Nephron (organoid): ENCODE data around the gene GRIP2.
"Not testable (repeated sequence)": the region's sequence is repeated elsewhere in the genome, so short reads cannot be mapped to it uniquely, and the experiment has no call there.

Experiments
- H3K27ac Mint-ChIP-seq, 3 experiments: 2 replicates each; pipeline ENCODE4 v1.8.0; 2020; ENCODE audit warnings: mixed read lengths in 3 of 3, mild to moderate bottlenecking in 2 of 3, moderate library complexity in 1 of 3
- H3K27me3 Mint-ChIP-seq: 2 replicates; pipeline ENCODE4 v1.8.0; 2021; ENCODE audit warnings: low read depth, mild to moderate bottlenecking, moderate library complexity, mixed read lengths
- H3K36me3 Mint-ChIP-seq: 2 replicates; pipeline ENCODE4 v1.8.0; 2020; ENCODE audit warnings: low read depth, mixed read lengths
- H3K4me1 Mint-ChIP-seq: 2 replicates; pipeline ENCODE4 v1.8.0; 2020; ENCODE audit warnings: mixed read lengths
- H3K4me3 Mint-ChIP-seq, 3 experiments: 2 replicates each; pipeline ENCODE4 v1.8.0; 2020; ENCODE audit warnings: mild to moderate bottlenecking in 3 of 3, mixed read lengths in 3 of 3, moderate library complexity in 2 of 3
- H3K9me3 Mint-ChIP-seq: 2 replicates; pipeline ENCODE4 v1.8.0; 2020; ENCODE audit warnings: mixed read lengths
- TF ChIP-seq, protein P1 (sequence below), 3 experiments: fragments of 200-600 bp; sonication (generic); IDR thresholded peaks; one replicate each; pipeline ENCODE4 v1.5.0; 2021; ENCODE audit warnings: antibody characterized with exemption in 3 of 3; ENCODE audit not compliant: unreplicated experiment in 3 of 3

Gene GRIP2

DNA sequence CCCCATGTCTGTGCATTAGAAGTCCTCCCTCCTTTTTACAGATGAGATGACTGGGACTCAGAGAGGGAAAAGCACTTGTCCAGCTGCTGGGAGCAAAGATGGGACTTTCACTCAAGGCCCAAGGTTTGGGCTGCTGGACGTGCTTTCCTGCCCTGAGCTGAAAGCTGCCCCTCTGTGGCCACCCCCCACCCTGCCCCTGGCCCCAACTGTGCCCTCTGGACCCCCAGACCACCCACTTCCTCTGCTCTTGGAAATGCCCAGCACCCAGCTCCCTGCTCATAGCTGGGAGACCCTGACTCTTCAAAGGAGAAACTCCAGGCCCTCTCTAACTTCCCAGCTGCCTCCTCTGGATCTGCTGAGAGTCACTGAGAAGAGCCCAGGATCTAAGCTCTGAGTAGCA, 20.7 kb downstream of the GRIP2 start:
- no peaks in the 10 kb centered on the region for H3K36me3 Mint-ChIP-seq

DNA sequence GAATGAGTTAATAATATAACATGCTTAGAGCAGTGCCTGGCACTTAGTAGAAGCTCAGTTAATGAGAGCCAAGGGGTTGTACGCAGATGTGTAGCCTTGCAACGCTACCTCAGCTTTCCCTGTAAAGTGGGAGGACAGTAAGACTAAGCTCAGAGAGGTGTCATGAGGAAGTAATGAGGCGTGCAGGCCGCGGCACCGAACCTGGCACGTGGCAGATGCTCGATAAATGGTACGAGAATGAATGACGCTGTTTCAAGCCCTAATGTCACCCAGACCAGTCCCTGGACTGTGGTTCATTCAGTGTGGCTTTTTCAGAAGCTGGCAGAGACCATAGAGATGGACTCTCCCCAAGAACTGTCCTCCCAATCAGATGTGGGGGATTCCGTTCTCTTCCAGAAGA, 21.2 kb downstream of the GRIP2 start:
- Mint-ChIP-seq H3K9me3 (no peaks in the 10 kb centered on the region), H3K36me3 (no peaks in the 10 kb centered on the region), H3K27me3 (peaks cover 8% of the 10 kb centered on the region), H3K4me1 (peaks cover 20% of the 10 kb centered on the region), H3K4me3 (no peak overlapping the region), H3K27ac (no peak overlapping the region)
- TF ChIP-seq, protein P1, sequence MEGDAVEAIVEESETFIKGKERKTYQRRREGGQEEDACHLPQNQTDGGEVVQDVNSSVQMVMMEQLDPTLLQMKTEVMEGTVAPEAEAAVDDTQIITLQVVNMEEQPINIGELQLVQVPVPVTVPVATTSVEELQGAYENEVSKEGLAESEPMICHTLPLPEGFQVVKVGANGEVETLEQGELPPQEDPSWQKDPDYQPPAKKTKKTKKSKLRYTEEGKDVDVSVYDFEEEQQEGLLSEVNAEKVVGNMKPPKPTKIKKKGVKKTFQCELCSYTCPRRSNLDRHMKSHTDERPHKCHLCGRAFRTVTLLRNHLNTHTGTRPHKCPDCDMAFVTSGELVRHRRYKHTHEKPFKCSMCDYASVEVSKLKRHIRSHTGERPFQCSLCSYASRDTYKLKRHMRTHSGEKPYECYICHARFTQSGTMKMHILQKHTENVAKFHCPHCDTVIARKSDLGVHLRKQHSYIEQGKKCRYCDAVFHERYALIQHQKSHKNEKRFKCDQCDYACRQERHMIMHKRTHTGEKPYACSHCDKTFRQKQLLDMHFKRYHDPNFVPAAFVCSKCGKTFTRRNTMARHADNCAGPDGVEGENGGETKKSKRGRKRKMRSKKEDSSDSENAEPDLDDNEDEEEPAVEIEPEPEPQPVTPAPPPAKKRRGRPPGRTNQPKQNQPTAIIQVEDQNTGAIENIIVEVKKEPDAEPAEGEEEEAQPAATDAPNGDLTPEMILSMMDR (IDR thresholded peaks at IDR 0.05; ENCODE audit: unreplicated experiment in 3 of 3) = no peak

More for the DNA sequence above, 20.7 kb downstream of the GRIP2 start:
- Mint-ChIP-seq H3K4me1 (peaks cover 25% of the 10 kb centered on the region), H3K27ac (no peak overlapping the region), H3K4me3 (no peak overlapping the region), H3K9me3 (no peaks in the 10 kb centered on the region), H3K27me3 (peaks cover 8% of the 10 kb centered on the region)
- TF ChIP-seq, protein P1 (IDR thresholded peaks at IDR 0.05; ENCODE audit: unreplicated experiment in 3 of 3) = no peak

DNA sequence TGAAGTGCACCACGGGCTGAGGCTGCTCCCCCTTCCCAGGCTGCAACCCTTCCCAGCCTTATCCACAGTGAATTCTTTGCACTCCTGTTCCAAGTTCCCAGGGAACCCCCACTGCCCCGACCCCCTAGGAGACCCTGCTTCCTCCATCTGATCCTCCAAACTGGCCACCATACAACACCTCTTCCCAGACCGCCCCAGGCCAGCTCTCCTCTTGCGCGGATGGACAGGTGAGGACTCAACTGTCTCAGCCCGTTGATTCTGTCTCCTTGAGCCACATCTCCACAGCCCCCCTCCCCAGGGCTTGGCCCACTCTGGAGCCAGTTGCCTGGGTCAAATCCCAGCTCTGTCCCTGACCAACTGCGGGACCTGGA, 21.7 kb downstream of the GRIP2 start:
- Mint-ChIP-seq H3K4me1 (peaks cover 16% of the 10 kb centered on the region), H3K27me3 (peaks cover 8% of the 10 kb centered on the region), H3K4me3 (peak overlapping the region in 1 of 3 experiments; percentile 10), H3K27ac (no peak overlapping the region), H3K36me3 (no peaks in the 10 kb centered on the region), H3K9me3 (no peaks in the 10 kb centered on the region)
- TF ChIP-seq, protein P1 (IDR thresholded peaks at IDR 0.05; ENCODE audit: unreplicated experiment in 3 of 3) = no peak

DNA sequence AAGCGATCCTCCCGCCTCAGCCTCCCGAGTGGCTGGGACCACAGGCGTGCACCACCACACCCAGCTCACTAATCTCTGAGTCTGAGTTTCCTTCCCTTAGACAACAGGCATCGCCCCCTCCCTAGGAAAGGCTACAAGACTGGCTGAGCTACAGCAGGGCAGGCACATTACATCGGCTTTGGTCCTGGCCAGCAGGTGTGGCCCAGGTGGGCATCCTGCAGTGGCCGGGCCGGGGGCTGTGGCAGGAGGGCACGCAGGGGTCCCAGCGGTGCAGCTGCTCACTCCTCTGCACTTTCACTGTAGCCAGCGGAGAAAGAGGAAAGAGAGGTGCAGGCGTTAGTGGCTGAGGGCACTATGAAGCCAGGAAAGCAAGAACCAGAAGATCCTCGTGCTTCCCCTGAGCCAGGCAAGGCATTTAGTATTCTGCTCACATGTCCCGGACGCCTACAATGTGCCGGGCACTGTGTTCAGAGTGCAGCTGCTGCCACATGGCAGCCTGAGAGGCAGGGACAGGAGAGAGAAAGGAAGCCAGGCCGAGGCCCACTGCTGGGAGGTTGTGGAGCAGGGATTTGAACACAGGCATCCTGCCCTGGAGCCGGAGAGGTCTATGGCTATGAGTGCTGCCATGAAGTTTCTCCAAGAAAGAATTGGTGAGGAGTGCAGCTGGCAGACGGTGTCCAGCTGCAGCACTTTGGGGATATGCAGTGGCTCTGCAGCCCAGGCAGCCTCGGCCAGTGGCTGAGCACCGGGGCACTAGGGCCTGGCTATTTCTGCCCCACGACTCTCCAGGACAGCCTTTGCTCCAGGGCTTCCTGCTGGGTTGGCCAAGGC, 22.3 kb downstream of the GRIP2 start:
- no peaks in the 10 kb centered on the region for H3K9me3 Mint-ChIP-seq
- TF ChIP-seq, protein P1 (IDR thresholded peaks at IDR 0.05; ENCODE audit: unreplicated experiment in 3 of 3) = no peak
- no peak overlapping the region for H3K4me3 Mint-ChIP-seq
- H3K36me3 Mint-ChIP-seq = no peaks in the 10 kb centered on the region
- peaks cover 11% of the 10 kb centered on the region for H3K4me1 Mint-ChIP-seq
- H3K27me3 Mint-ChIP-seq = peaks cover 8% of the 10 kb centered on the region
- H3K27ac Mint-ChIP-seq = no peak overlapping the region

DNA sequence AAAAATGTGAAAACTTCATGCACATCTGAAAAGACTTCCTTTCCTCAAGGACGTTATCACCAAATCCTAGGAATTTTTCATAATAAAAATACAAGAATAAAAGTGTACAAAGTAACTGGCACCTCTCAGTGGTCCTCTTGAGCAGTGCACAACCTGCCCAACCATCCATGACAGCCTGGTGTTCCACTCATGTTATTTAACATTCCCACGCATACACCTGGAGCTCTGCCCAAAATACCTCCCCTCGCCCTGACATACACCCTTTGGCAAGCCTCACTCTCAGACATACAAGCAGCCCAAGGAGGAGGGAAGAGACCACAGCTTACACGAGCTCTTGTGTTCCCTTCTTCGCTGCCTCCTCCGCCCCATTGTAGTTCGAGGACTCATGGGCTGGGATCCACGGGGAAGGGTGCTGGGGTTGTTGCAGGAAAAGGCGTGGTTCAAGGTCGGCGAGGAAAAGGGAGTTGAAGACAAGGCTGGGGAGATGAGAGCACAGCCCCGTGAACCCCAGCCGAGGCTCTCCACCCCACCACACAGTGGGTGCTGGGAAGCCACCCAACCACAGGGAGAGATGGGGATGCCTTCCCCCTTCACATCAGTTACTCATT, 23.3 kb downstream of the GRIP2 start:
- H3K27ac Mint-ChIP-seq = no peak overlapping the region
- TF ChIP-seq, protein P1 (IDR thresholded peaks at IDR 0.05; ENCODE audit: unreplicated experiment in 3 of 3) = no peak
- H3K4me3 Mint-ChIP-seq = no peak overlapping the region
- no peaks in the 10 kb centered on the region for H3K9me3 Mint-ChIP-seq
- peaks cover 11% of the 10 kb centered on the region for H3K4me1 Mint-ChIP-seq
- H3K36me3 Mint-ChIP-seq = no peaks in the 10 kb centered on the region
- H3K27me3 Mint-ChIP-seq = peaks cover 8% of the 10 kb centered on the region

DNA sequence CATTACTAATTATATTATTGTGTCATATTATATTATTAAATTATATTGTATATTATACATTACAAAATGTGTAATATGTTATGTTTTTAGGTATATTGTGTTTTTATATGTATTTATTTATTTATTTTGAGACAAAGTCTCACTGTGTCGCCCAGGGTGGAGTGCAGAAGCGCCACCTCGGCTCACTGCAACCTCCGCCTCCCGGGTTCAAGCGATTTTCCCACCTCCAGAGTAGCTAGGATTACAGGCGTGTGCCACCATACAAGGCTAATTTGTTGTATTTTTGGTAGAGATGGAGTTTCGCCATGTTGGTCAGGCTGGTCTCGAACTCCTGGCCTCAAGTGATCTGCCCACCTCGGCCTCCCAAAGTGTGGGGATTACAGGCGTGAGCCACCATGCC, 24.6 kb downstream of the GRIP2 start:
- H3K4me3 Mint-ChIP-seq, H3K9me3 Mint-ChIP-seq, H3K4me1 Mint-ChIP-seq, H3K27me3 Mint-ChIP-seq, H3K36me3 Mint-ChIP-seq, H3K27ac Mint-ChIP-seq: not testable (repeated sequence)
